Body of pancreas (tissue), 4 donors: ENCODE results near the gene RNF151.

Source experiments
- CTCF ChIP-seq, 7 experiments: fragments of 450-650 bp in 4 of 7; fragments of 200-600 bp in 3 of 7; sonication (generic) in 3 of 7; IDR thresholded peaks; one replicate each; pipeline ENCODE4 v1.5.1; 2016 to 2019; ENCODE audit warnings: antibody characterized with exemption in 7 of 7
- POLR2A ChIP-seq, 3 donors: fragments of 450-650 bp; IDR thresholded peaks; one replicate each; pipeline ENCODE4 v1.6.1; 2016; ENCODE audit warnings: antibody characterized with exemption in 3 of 3, mild to moderate bottlenecking in 2 of 3

GRCh38 chr16:1945559-1946391 is 20.9 kb upstream of the RNF151 start:
- TF ChIP-seq CTCF (IDR thresholded peaks at IDR 0.05) (no peak), POLR2A (IDR thresholded peaks at IDR 0.05) (no peak)
